ENCODE measurements around the gene SRGAP3.

Gene SRGAP3

DNA sequence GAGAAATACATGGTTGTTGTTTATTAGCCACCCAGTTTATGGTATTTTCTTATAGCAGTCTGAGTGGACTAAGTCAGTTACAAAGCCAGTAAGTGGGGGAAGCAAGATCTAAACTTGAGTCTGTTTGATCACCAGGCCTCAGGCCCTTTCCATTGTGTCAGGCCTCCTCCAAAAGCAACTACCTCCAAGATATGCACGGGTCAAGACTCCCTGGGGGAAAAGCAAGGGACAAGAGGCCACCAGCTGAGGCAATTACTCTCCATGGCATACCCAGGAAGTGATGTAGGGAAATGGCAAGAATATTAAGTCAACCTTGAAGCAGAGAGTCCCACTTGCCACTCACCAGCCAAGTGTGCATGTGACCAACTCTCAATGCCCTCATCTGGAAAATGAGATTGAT is 28.6 kb upstream of the SRGAP3 start:
- TF ChIP-seq EZH2 (IDR thresholded peaks at IDR 0.05; ENCODE audit: borderline replicate concordance, low read length) (no peak), CTCF (IDR thresholded peaks at IDR 0.05; ENCODE audit: low read length) (no peak)
- Histone ChIP-seq H3F3A (ENCODE audit: insufficient read depth, low read length) (no peaks in the 10 kb centered on the region), H3K4me1 (ENCODE audit: insufficient read depth, low read length, severe bottlenecking) (no peaks in the 10 kb centered on the region), H3K36me3 (ENCODE audit: insufficient read depth, low read length) (no peaks in the 10 kb centered on the region), H3K9me3 (ENCODE audit: low read length) (no peaks in the 10 kb centered on the region), H3K27me3 (ENCODE audit: insufficient read depth, low read length) (no peaks in the 10 kb centered on the region), H3K9me2 (ENCODE audit: low read depth, low read length) (no peaks in the 10 kb centered on the region), H4K20me1 (ENCODE audit: insufficient read depth, low read length) (no peaks in the 10 kb centered on the region), H3K27ac (ENCODE audit: low read depth, low read length, poor library complexity, severe bottlenecking) (no peak overlapping the region), H3K4me3 (ENCODE audit: low read depth, low read length, poor library complexity, severe bottlenecking) (no peak overlapping the region), H2AFZ (ENCODE audit: low read length) (no peak overlapping the region), H3K4me2 (ENCODE audit: low read length) (no peak overlapping the region), H3K9ac (ENCODE audit: low read length) (no peak overlapping the region), H3K79me2 (ENCODE audit: insufficient read depth, low read length) (no peaks in the 10 kb centered on the region)

- Histone ChIP-seq H2AFZ (ENCODE audit: low read length) (no peak overlapping the region), H3K27me3 (ENCODE audit: insufficient read depth, low read length) (no peaks in the 10 kb centered on the region), H3K4me1 (ENCODE audit: insufficient read depth, low read length, severe bottlenecking) (no peaks in the 10 kb centered on the region), H3K27ac (ENCODE audit: low read depth, low read length, poor library complexity, severe bottlenecking) (no peak overlapping the region), H3K79me2 (ENCODE audit: insufficient read depth, low read length) (no peaks in the 10 kb centered on the region), H3K4me2 (ENCODE audit: low read length) (no peak overlapping the region), H3K4me3 (ENCODE audit: low read depth, low read length, poor library complexity, severe bottlenecking) (no peak overlapping the region), H3K9ac (ENCODE audit: low read length) (no peak overlapping the region), H3K9me3 (ENCODE audit: low read length) (no peaks in the 10 kb centered on the region), H3F3A (ENCODE audit: insufficient read depth, low read length) (no peaks in the 10 kb centered on the region), H3K9me2 (ENCODE audit: low read depth, low read length) (no peaks in the 10 kb centered on the region), H4K20me1 (ENCODE audit: insufficient read depth, low read length) (no peaks in the 10 kb centered on the region), H3K36me3 (ENCODE audit: insufficient read depth, low read length) (no peaks in the 10 kb centered on the region)
- TF ChIP-seq CTCF (IDR thresholded peaks at IDR 0.05; ENCODE audit: low read length) (no peak), EZH2 (IDR thresholded peaks at IDR 0.05; ENCODE audit: borderline replicate concordance, low read length) (no peak)
These were observed 27.4 kb upstream of the SRGAP3 start for GRCh38 chr3:9276761-9277370.

DNA sequence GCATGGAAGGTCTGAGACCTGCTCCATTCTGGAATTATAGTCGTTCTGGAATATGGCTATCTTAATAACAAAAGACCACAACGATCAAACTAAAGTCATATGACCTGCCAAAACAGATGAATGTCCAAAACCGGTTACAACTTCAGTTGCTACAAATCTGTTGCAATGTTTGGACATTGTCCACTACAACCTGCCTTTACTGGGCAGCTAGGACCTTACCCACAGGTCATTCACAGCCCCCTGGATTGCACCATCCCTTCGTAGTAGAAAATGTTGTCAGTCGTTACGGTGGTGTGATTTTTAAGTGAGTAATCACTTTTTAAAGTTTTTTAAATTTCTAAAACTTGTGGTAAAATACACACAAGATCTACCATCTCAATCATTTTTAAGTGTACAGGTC is 22.5 kb upstream of the SRGAP3 start:
- Histone ChIP-seq H3K27ac (ENCODE audit: low read depth, low read length, poor library complexity, severe bottlenecking) (no peak overlapping the region), H3K9me2 (ENCODE audit: low read depth, low read length) (no peaks in the 10 kb centered on the region), H3K79me2 (ENCODE audit: insufficient read depth, low read length) (no peaks in the 10 kb centered on the region), H3K4me3 (ENCODE audit: low read depth, low read length, poor library complexity, severe bottlenecking) (no peak overlapping the region), H2AFZ (ENCODE audit: low read length) (no peak overlapping the region), H3K4me2 (ENCODE audit: low read length) (no peak overlapping the region), H3K4me1 (ENCODE audit: insufficient read depth, low read length, severe bottlenecking) (no peaks in the 10 kb centered on the region), H3K9me3 (ENCODE audit: low read length) (no peaks in the 10 kb centered on the region), H3K9ac (ENCODE audit: low read length) (no peak overlapping the region), H3F3A (ENCODE audit: insufficient read depth, low read length) (no peaks in the 10 kb centered on the region), H4K20me1 (ENCODE audit: insufficient read depth, low read length) (no peaks in the 10 kb centered on the region), H3K36me3 (ENCODE audit: insufficient read depth, low read length) (no peaks in the 10 kb centered on the region), H3K27me3 (ENCODE audit: insufficient read depth, low read length) (no peaks in the 10 kb centered on the region)
- no peak for TF ChIP-seq CTCF (IDR thresholded peaks at IDR 0.05; ENCODE audit: low read length)
- no peak for TF ChIP-seq EZH2 (IDR thresholded peaks at IDR 0.05; ENCODE audit: borderline replicate concordance, low read length)
